ENCODE data around the gene LGALS13. TPM values are rescaled to one million over a fixed set of nuclear protein-coding genes. Genes with fewer than 3 reads are reported as not detected.

Gene LGALS13, protein sequence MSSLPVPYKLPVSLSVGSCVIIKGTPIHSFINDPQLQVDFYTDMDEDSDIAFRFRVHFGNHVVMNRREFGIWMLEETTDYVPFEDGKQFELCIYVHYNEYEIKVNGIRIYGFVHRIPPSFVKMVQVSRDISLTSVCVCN
- total RNA-seq, result not detected in 2 replicates

DNA sequence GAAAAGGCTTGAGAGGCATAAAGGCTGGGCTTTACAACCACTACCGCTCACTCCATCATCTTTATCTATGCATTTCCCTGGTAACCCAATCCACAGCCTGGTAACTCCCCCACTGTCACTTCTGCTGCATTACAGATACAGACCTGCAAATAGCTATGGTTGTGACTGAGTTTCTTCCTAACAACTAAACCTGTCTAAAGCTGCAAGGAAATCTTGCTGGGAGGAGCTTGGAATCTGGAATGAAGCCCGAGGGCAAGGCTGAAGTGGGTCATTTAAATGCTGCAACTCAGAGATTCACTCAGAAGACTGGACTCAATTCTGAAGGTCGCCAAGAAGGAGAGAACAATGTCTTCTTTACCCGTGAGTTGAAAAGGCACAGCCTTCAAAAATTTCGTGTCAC is at the start of gene LGALS13:
Gene LGALS13 (plus strand): TSS at position 301 of the 400 bp plus-strand sequence. CDS start 45 bp downstream, at position 346.
- no peak for DNase-seq (ENCODE audit: low read depth, low spot score)

DNA sequence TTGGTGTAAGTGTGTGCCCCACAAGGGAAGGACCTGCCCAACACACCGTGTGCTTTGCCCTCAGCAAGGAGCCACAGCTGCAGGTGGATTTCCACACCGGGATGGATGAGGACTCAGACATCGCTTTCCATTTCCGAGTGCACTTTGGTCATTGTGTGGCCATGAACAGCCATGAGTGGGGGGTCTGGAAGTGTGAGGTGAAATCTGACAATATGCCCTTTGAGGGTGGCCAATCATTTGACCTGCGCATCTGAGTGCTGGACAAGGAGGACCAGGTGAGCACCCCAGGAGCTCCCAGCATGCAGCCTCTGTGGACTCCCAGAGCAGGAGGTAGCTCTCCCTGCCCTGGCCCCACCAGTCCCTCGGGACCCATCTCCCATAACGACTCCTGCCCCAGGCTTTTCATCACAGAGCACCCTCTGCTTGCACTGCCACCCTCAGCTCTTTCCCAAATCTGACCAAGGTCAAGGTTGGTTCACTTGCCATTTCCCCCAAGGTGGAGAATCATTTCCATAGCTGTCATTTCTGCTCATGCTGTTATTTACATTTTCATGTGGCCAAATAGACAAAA is 49.2 kb upstream of the LGALS13 start:
- no peak for DNase-seq (ENCODE audit: low read depth, low spot score)

DNA sequence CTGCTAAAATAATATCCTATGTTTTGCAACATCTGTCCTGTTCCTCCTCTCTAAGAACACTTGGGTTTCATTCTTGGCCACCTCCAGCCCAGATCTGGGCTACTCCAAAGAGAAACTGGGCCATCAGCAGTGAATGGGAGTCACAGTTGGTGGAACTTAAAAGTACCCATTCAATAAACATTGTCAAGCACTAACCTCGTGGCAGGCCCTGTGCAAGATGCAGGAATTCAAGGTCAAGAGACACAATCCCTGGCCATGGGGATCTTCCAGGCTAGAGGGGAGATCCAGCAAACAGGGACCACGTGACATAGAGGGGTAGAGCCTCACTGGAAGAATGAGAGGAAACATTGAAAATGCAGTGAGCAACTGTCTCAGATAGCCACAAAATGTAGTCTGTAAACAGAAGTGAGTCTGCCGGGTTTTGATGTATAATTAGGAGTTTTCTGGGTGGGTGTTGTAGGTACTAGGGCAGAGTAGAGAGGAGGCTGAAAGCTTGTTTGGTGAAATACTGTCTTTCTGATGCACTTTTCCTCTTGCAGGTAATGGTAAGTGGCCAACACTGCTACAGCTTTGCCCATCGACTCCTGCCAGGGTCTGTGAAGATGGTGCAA is 47.5 kb upstream of the LGALS13 start:
- no peak for DNase-seq (ENCODE audit: low read depth, low spot score)

GRCh38 chr19:39555883-39556282 is 46.4 kb upstream of the LGALS13 start:
- no peak for DNase-seq (ENCODE audit: low read depth, low spot score)

- DNase-seq (ENCODE audit: low read depth, low spot score), result no peak
Measured at GRCh38 chr19:39557811-39558623, 44.3 kb upstream of the LGALS13 start.

DNA sequence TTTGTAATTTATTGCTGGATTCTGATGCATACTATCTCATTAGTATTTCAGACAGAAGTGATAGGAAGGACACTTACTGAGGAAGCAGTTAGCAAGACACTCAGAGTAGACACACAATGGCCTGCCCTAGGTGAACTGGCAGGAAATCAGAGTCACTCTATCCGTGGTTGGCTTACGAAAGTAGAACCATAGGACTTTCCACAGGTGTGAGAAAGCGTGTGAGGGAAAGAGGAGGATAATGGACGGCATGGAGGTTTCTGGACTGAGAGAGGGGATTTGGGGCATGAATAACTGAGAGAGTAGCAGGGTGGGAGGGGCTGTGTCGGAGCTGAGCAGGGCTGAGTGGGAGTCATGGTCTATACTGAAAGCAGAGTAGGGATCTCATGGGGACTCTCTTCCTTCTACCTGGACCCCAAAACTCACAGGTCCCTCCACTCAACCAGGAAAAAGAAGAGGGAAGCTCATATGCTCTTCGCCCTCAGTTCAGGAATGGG is 43.7 kb upstream of the LGALS13 start:
- no peak for DNase-seq (ENCODE audit: low read depth, low spot score)

DNA sequence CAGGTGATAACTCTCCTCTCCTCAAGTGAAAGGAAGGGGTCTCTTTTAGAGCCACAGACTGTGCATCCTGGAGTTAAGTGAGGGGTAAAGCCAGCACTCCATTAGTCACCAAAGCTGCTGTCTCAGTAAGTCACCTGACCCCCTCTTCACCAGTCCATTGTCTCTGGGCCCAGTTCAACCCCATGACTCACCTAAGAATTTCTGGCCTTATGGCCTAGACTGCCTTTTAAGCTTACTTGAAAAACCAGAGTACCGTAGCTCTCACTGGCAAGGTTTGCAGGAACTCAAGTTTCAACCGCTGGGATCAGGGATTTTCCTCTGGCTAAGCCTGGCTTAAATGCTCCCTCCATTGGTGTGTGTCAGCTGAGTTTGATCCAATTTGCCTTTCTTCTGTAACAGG is 38.9 kb upstream of the LGALS13 start:
- no peak for DNase-seq (ENCODE audit: low read depth, low spot score)

- no peak for DNase-seq (ENCODE audit: low read depth, low spot score)
Measured at GRCh38 chr19:39566064-39566463, 36.3 kb upstream of the LGALS13 start.

GRCh38 chr19:39568604-39569003 is 33.7 kb upstream of the LGALS13 start:
- no peak for DNase-seq (ENCODE audit: low read depth, low spot score)

- DNase-seq (ENCODE audit: low read depth, low spot score), result no peak
Measured at GRCh38 chr19:39582442-39582841, 19.9 kb upstream of the LGALS13 start.

- DNase-seq (ENCODE audit: low read depth, low spot score), result no peak
Measured at GRCh38 chr19:39582891-39583625, 19.3 kb upstream of the LGALS13 start.

- no peak for DNase-seq (ENCODE audit: low read depth, low spot score)
Measured at GRCh38 chr19:39587496-39587895, 14.8 kb upstream of the LGALS13 start.

DNA sequence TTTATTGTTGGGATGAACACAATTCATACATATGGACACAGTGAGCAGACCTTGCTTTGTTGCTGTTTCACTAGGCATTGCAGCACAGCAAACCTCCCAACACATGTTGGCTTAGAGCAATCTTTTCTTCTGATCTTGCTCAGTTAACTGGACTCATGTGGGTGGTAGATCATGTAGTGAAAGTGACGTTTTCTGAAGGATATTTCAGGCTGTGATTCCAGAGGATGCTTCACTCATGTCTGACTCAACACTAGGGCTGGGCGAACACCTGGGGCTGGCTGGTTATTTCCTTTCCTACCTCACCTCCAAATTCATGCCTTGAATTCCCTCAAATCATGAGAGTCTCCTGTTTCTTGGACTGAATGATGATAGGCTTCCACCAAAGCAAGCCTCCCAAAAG is 14.3 kb upstream of the LGALS13 start:
- DNase-seq (ENCODE audit: low read depth, low spot score), result no peak

GRCh38 chr19:39590265-39590664 is 12.1 kb upstream of the LGALS13 start:
- no peak for DNase-seq (ENCODE audit: low read depth, low spot score)

DNA sequence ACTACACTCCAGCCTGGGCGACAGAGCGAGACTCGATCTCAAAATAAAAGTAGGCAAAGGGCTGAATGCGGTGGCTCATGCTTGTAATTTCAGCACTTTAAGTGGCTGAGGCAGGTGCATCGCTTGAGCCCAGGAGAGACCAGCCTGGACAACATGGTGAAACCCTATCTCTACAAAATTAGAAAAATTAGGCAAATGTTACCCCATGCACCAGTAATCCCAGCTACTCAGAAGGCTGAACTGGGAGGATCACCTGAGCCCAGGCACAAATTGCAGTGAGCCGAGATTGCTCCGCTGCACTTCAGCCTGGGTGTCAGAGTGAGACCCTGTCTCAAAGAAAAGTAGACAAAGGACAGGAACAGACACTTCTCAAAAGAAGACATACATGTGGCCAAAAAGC is 9.9 kb upstream of the LGALS13 start:
- DNase-seq (ENCODE audit: low read depth, low spot score), result no peak

DNA sequence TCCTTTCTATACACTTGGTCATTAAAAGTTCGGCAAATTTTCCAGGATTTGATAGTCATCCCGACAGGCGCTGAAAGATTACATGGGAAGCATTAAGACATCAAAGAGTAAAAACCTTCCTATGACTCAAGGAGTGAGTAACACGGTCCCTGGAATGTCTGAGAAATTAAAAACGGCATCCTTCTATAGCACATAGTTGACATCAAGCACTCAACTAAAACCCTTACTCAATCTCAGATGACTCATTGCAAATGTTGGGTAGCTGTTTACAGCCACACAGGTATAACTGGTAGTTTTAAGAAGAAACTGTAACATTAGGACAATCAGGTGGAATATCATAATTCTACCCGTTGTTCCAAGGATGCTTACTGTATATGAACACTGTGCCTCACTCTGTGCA is 6.4 kb upstream of the LGALS13 start:
- no peak for DNase-seq (ENCODE audit: low read depth, low spot score)

DNA sequence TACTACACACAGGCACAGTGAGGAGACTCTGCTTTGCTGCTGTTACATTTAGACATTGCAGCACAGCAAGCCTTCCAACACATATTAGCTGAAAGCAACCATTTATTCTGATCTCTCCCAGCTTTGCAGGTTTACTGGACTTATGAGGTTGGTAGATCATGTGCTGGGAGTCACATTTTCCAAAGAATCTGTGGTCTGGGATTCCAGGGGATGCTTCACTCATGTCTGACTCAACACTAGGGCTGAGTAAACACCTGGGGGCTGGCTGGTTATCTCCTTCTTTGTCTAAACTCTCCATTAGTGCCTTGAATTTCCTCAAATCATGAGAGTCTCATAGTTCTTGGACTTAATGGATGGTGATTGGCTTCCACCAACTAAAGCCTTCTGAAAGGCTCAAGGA is 5.4 kb upstream of the LGALS13 start:
- DNase-seq (ENCODE audit: low read depth, low spot score), result no peak

DNA sequence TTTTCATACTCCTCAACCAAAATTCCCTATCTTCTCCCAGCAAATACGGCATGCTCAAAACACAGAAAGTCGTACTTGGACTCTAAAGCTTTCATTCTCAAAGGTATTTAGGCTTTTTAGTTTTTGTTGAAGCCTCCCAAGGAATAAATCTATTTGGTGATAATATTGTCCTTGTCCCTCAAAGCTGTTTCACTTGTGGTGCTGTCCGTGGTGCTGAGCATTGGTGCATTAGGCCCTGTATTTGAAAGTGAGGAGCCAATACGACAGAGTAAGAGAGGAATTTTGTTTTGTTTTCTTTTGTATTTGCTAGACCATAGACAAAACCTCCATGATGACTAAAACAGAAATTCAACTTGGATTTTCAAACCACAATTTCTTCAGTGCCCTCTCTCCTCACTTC is 3.2 kb upstream of the LGALS13 start:
- DNase-seq (ENCODE audit: low read depth, low spot score), result no peak

DNA sequence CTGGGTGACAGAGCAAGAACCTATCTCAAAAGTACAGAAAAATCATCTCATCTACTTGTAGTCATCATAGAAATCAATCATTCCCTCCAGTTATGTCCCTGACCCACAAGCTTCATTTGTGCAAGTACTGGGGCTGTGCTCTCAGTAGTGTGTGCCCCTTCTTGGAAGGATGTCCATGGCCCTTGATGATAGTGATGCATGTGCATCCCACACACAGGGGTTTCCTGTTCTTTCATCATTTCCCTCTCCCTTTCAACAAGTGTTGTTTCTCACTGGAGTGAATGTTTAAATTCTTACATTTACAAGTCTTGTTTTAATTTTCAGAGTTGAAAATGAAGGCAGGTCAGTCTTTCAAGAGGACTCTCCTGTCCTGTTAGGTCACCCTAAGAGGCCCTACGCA is 1.5 kb downstream of the LGALS13 start:
- DNase-seq (ENCODE audit: low read depth, low spot score), result no peak

DNA sequence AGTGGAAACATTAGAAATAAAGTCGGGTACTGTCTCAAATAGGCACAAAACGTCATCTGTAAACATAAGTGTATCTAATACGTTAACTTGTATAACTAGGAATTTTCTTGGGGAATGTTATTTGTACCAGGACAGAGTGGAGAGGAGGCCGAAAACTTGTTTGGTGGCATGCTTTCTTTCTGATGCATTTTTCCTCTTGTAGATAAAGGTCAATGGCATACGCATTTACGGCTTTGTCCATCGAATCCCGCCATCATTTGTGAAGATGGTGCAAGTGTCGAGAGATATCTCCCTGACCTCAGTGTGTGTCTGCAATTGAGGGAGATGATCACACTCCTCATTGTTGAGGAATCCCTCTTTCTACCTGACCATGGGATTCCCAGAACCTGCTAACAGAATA is 4.7 kb downstream of the LGALS13 start:
- no peak for DNase-seq (ENCODE audit: low read depth, low spot score)

DNA sequence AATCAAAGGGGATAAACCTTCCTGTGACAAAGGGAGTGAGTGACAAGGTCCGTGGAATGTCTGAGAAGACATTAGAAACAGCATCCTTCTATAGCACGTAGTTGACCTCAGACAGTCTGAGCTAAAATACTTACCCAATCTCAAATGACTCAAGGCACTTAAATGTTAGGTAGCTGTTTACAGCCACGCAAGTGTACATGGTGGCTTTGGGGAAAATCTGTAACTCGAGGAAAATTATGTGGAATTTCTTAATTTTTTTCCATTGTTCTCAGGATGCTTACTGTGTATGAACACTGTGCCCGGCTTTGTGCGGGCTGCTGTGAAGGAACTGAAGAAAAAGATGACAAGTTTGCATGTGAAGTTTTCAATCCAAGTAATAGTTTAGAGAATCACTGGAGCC is 5.2 kb downstream of the LGALS13 start:
- no peak for DNase-seq (ENCODE audit: low read depth, low spot score)

- DNase-seq (ENCODE audit: low read depth, low spot score), result no peak
Measured at GRCh38 chr19:39613597-39613996, 11.3 kb downstream of the LGALS13 start.

Measured in pulmonary artery endothelial cell (primary cell).